Measurements from ENCODE around the gene ABL1.

Gene ABL1

DNA sequence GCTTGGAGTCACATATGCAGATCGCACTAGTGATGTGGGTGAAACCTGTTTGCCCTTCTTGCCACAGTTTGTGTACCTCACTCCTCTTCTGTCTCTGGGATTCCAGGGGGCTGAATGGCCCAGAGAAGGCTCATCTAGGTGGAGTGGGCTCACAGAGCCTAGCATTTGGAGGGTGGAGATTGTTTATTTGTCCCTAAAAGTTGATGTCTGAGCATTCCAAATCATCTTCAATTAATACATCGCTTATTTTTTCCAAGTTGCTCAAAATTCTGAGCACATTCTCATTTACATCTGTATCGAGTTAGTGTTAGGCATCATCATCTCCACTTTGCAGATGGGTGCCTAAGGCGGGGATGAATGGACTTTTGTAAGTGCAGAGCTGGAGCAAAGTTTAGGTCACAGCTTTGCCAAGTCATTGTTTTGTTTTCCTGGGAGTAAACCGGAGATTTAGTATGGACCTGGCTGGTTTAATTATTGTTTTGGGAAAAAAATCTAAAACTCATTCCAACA, 2.0 kb downstream of the ABL1 start (continued):
- TF ChIP-seq ZNF677 (tag by site-specific recombination; IDR thresholded peaks at IDR 0.05) (no peak), PRDM4 (tag by site-specific recombination; IDR thresholded peaks at IDR 0.05) (no peak), ZNF501 (tag by site-specific recombination; IDR thresholded peaks at IDR 0.05) (no peak), HOXA7 (CRISPR knock-in tag; IDR thresholded peaks at IDR 0.05; ENCODE audit: borderline replicate concordance) (no peak), ZNF488 (tag by site-specific recombination; IDR thresholded peaks at IDR 0.05) (no peak), ZNF274 (IDR thresholded peaks at IDR 0.05; ENCODE audit: low read length) (no peak), ZNF274 (tag by site-specific recombination; IDR thresholded peaks at IDR 0.05; ENCODE audit: borderline replicate concordance) (no peak), PBX3 (CRISPR knock-in tag; IDR thresholded peaks at IDR 0.05) (no peak)

DNA sequence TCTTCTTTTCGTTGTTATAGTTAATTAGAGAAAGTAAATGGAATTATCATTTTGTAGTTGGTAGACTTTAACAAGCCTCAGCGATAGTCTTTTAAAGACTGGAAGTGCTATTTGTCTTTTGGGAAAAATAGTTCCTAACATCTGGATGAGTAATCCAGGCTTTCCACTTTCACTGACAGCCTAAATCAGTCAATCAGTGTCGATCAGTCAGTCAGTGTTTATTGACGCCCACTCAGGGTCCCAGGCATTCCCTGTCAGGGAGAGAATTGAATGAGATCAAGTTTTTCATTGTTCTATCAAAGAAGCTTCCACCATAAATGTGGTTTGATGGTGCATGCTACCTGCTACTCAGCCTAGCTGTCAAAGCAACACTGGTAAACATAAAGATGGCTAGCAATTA, 2.6 kb downstream of the ABL1 start:
- peaks cover 6% of the 10 kb centered on the region for H3K4me1 ChIP-seq (ENCODE audit: control insufficient read depth, insufficient read depth, low read length)
- CTCF ChIA-PET = interaction anchor here (0.6 to 7.4 kb wide), 8 partner anchors 17 to 165 kb away, joined by 3 to 57 read pairs (median 4); no protein-coding TSS in a partner anchor

More for the DNA sequence above, 2.6 kb downstream of the ABL1 start:
- Histone ChIP-seq H3K9me3 (ENCODE audit: control insufficient read depth, insufficient read depth, low read depth, low read length) (no peaks in the 10 kb centered on the region), H3K4me3 (ENCODE audit: low read depth, low read length) (no peak overlapping the region), H3K27ac (ENCODE audit: extremely low read depth, low read depth, low read length) (no peak overlapping the region), H3K36me3 (ENCODE audit: control insufficient read depth in 2 of 2, insufficient read depth in 1 of 2, low read length in 2 of 2) (no peaks in the 10 kb centered on the region)
- TF ChIP-seq, protein P1, sequence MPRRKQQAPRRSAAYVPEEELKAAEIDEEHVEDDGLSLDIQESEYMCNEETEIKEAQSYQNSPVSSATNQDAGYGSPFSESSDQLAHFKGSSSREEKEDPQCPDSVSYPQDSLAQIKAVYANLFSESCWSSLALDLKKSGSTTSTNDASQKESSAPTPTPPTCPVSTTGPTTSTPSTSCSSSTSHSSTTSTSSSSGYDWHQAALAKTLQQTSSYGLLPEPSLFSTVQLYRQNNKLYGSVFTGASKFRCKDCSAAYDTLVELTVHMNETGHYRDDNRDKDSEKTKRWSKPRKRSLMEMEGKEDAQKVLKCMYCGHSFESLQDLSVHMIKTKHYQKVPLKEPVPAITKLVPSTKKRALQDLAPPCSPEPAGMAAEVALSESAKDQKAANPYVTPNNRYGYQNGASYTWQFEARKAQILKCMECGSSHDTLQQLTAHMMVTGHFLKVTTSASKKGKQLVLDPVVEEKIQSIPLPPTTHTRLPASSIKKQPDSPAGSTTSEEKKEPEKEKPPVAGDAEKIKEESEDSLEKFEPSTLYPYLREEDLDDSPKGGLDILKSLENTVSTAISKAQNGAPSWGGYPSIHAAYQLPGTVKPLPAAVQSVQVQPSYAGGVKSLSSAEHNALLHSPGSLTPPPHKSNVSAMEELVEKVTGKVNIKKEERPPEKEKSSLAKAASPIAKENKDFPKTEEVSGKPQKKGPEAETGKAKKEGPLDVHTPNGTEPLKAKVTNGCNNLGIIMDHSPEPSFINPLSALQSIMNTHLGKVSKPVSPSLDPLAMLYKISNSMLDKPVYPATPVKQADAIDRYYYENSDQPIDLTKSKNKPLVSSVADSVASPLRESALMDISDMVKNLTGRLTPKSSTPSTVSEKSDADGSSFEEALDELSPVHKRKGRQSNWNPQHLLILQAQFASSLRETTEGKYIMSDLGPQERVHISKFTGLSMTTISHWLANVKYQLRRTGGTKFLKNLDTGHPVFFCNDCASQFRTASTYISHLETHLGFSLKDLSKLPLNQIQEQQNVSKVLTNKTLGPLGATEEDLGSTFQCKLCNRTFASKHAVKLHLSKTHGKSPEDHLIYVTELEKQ (tag by site-specific recombination; IDR thresholded peaks at IDR 0.05; ENCODE audit: borderline replicate concordance) = 0 out of 2 replicates have a peak, but pooled peaks have one; percentile 9
- TF ChIP-seq ZNF324 (tag by site-specific recombination; IDR thresholded peaks at IDR 0.05) = no peak
- TF ChIP-seq, protein P2, sequence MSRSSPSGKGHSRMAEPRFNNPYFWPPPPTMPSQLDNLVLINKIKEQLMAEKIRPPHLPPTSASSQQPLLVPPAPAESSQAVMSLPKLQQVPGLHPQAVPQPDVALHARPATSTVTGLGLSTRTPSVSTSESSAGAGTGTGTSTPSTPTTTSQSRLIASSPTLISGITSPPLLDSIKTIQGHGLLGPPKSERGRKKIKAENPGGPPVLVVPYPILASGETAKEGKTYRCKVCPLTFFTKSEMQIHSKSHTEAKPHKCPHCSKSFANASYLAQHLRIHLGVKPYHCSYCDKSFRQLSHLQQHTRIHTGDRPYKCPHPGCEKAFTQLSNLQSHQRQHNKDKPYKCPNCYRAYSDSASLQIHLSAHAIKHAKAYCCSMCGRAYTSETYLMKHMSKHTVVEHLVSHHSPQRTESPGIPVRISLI (tag by site-specific recombination; IDR thresholded peaks at IDR 0.05) = no peak
- 0 out of 2 replicates have a peak, but pooled peaks have one; percentile 13 for TF ChIP-seq ZFHX2 (tag by site-specific recombination; conservative IDR thresholded peaks at IDR 0.05)
- no peak for TF ChIP-seq HOXC10 (CRISPR knock-in tag; IDR thresholded peaks at IDR 0.05)
- TF ChIP-seq, protein P3, sequence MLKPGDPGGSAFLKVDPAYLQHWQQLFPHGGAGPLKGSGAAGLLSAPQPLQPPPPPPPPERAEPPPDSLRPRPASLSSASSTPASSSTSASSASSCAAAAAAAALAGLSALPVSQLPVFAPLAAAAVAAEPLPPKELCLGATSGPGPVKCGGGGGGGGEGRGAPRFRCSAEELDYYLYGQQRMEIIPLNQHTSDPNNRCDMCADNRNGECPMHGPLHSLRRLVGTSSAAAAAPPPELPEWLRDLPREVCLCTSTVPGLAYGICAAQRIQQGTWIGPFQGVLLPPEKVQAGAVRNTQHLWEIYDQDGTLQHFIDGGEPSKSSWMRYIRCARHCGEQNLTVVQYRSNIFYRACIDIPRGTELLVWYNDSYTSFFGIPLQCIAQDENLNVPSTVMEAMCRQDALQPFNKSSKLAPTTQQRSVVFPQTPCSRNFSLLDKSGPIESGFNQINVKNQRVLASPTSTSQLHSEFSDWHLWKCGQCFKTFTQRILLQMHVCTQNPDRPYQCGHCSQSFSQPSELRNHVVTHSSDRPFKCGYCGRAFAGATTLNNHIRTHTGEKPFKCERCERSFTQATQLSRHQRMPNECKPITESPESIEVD (tag by site-specific recombination; IDR thresholded peaks at IDR 0.05) = 0 out of 2 replicates have a peak, but pooled peaks have one; percentile 43
- no peak for TF ChIP-seq ZEB2 (tag by site-specific recombination; IDR thresholded peaks at IDR 0.05)
- TF ChIP-seq PRDM1 (tag by site-specific recombination; IDR thresholded peaks at IDR 0.05) = peak; percentile 59
- peak; percentile 33; the same call in 1 of the 2 replicates for TF ChIP-seq EGR2 (tag by site-specific recombination; IDR thresholded peaks at IDR 0.05; ENCODE audit: low read depth)
- TF ChIP-seq ZNF626 (tag by site-specific recombination; IDR thresholded peaks at IDR 0.05) = no peak
- TF ChIP-seq GLI2 (tag by site-specific recombination; IDR thresholded peaks at IDR 0.05; ENCODE audit: borderline replicate concordance, low read depth) = no peak
- POLR2A ChIA-PET = interaction anchor here (0.6 kb wide), 1 partner anchor 152 kb away, joined by 3 read pairs; no protein-coding TSS in a partner anchor

Measured in HEK293 (cell line).